Activated CD8-positive, alpha-beta memory T cell treated with anti-CD3 and anti-CD28 coated beads for 1 hour (primary cell): ENCODE measurements around the gene CDH13.
"Not testable (repeated sequence)": the region's sequence is repeated elsewhere in the genome, so short reads cannot be mapped to it uniquely, and the experiment has no call there.

Experiments used
- DNase-seq, 2 donors: peaks; one replicate each; pipeline ENCODE4 v3.0.0-alpha.2; 2020; ENCODE audit warnings: low read depth in 1 of 2; ENCODE audit errors: extremely low read depth in 1 of 2

CDH13 gene

GRCh38 chr16:82933933-82934332 is 307.2 kb downstream of the CDH13 start:
- DNase-seq, result not testable (repeated sequence)

- no peak for DNase-seq
These were observed 309.0 kb downstream of the CDH13 start for GRCh38 chr16:82935766-82936165.

GRCh38 chr16:82936941-82937551 is 310.3 kb downstream of the CDH13 start:
- DNase-seq, result no peak

GRCh38 chr16:82937926-82938520 is 311.3 kb downstream of the CDH13 start:
- no peak for DNase-seq

DNA sequence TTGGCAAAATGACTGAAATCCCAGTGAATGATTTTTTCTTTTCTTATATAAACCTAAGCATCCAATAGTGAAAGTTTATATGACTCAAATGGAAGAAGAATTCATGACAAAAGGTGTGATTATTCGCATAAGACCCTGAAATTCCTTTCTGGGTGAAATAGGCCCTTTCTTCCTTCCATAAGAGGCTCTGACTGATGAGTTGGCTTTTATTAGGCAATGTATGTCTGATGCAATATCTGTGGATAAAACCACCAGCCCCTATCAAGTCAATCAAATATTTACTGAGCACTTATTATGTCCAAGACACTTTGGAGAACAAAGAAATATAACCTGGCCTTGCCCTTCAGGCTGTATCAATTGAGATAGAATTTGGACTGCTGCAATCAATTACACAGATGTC is 316.6 kb downstream of the CDH13 start:
- DNase-seq, result no peak

- no peak for DNase-seq
These were observed 318.8 kb downstream of the CDH13 start for GRCh38 chr16:82945420-82946101.

- DNase-seq, result no peak
These were observed 320.9 kb downstream of the CDH13 start for GRCh38 chr16:82947698-82948097.

GRCh38 chr16:82949016-82949415 is 322.2 kb downstream of the CDH13 start:
- no peak for DNase-seq

DNA sequence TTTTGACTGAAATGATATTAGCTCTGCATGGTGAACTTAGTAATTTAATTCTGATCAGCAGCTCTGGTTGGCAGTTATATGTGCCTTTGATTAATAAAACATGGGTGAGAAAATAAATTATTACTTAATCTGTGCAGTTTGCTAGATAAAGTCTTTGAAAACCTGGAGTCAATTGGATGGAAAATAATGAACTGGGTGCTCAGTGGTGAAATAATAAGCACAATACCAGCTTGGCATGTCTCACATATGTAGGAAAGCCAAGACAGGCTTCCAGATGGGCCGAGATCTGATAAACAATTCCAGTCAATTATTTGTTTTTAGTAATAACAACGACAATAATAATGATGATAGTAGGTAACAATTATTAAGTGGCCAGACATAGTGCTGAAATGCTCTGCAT is 326.7 kb downstream of the CDH13 start:
- no peak for DNase-seq

DNA sequence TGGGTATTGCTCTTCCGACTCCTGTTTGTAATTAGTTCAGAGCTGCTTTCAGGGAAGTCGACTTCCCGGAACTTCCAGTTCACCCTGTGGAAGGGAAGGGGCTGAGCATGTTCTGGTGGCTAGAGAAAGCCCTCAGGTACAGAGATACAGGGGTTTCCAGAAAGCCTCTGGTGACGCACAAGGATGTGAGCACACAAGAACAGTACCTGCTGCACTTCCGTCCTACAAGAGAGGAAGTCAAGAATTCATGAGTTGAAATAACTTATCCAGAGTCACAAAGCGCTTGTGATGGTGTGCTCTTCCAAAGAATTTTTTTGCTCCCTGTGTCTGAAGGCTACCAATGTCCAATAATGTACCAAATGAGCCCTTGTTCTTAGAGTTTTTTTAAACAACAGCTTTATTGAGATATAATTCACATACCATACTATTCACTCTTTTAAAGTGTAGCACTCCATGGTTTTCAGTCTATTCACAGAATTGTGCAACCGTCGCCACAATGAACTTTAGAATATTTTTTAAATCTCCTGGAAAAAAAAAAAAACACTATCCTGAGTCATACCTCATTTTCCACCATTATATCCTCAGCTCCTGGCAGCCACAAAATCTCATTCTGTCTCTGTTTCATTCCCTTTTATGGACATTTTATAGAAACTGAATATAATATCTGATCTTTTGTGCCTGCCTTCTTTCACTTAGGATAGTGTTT is 327.6 kb downstream of the CDH13 start:
- DNase-seq, result no peak

DNA sequence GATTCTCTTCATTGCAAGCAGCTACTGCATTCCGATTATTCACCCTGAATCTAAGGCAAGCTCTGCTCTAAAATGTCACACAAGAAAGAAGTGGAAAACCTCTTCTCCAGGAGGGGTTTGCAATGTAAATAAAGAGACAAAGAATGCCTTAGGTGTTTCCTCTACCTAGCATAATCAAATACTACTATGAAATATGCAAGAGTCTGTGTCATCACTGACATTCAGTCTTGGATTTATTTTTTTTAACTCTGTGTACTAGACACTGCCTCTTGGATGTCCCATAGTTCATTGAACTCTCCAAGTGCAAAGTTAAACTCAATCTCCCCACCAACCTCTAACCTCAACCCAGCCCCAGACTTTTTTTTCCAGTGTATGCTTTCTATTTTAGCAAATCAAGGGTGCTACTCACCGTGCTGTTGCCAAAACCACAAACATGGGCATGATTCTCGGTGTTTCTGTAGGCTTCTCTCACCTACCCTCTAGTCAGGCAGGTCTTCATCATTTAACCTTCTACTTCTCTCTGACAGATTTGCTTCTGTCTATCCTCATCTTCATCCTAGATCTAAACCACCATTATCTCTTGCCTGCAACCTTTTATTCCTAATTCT is 329.1 kb downstream of the CDH13 start:
- DNase-seq, result no peak

DNA sequence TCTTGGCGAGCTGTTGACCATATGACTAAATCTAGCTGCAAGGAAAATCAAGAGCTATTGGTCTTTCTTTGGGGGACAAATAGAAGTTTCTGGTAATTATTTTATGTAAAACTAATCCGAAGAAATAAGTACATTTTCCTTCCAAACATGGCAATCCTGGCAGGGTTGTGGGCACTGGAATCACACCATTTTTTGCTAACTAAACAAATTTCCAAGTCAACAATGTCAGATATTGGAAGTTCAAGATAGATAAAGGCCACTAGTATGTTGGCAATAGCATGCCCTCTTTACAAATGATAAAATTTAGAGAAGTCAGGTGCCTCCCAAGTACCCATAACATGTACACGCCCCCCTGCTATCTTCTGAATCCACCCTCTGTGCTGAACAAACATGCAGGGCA is 330.4 kb downstream of the CDH13 start:
- DNase-seq, result no peak

- no peak for DNase-seq
These were observed 334.1 kb downstream of the CDH13 start for GRCh38 chr16:82960918-82961317.

- DNase-seq, result no peak
These were observed 336.9 kb downstream of the CDH13 start for GRCh38 chr16:82963653-82964052.

DNA sequence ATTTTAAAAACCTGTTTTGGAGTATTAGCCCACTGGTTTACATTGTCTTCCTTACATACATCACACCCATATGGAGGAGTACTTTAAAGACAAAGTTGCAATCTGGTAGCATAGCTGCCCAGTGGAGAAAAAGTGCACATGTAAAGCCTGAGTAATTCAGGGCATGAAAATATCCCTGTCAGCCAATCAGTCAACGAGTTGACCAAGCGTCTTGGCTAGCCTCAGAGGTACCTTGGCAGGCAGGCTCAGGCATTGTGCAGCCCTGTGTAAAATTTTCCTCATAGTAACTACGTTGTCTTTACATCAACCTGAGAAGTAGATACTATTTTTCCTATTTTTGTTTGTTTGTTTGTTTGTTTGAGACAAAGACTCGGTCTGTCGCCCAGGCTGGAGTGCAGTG is 339.0 kb downstream of the CDH13 start:
- DNase-seq, result no peak

GRCh38 chr16:82967424-82967823 is 340.7 kb downstream of the CDH13 start:
- no peak for DNase-seq

DNA sequence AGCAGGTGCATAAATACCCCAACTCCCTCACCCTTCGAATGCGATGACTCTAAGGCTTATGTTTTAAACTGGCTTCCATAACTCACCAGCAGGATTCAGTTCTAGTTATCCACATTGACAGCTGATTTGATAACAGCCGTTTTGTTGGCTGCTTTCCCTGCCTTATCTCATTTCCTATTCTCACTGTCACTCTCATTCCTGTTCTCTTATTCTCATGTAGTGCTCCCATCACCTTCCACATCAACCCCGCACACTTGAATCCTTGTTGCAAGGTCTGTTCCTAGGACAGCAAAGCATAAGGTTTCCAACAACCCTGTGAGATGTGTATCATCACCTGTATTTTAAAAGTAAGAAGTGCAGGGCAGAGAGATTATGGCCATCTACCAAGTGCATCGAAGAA is 344.4 kb downstream of the CDH13 start:
- DNase-seq, result no peak

DNA sequence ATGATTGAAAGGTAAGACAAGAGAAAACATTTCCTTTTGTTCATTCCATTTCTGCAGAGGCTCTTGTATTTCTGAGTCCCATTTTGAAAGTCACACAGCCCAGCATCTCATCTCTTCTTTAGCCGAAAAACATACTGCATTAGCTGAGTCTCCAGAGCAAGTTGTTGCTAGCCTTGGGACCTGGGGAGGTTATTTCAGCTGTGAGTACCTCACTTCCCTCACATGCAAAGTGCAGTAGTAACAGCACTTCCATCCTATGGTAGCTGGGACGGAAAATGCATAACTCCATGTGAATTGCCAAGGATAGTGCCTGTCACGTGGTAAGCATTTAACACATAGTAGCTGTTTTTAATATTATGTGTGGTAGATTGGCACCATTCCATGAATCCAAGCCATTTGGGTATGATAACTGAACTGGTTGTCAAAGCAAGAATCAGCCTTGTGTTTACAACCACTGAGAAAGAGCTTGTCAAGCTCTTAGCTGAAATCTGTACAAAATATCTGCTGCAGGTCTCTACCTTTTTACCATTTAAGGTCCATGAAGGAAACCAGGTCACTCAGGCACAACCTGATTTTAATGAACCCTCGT is 345.7 kb downstream of the CDH13 start:
- no peak for DNase-seq

GRCh38 chr16:82979406-82980111 is 352.8 kb downstream of the CDH13 start:
- DNase-seq, result no peak

DNA sequence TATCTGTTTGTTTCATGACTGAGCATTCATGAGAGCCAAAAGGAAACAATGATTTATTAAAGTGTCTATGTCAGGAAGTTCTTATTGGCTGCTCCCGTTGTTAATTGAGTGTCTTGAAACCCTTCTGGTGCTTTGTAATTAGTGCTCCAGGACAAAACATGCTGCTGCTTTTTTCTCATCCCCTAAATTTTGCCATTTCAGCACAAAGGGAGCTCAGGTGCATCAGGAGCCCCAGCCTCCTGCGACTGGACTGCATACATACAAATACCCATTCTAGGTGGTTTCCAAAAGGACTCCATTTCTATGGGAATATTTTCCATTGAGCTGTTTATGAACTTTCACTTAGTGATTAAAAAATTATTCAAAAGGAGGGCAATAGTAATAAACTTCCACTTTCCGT is 354.0 kb downstream of the CDH13 start:
- no peak for DNase-seq
